Brain microvascular endothelial cell (primary cell): ENCODE measurements around the gene LARP4B.

Source experiments
- DNase-seq: peaks from one replicate; pipeline ENCODE4 v3.0.0-alpha.2; 2020
- H3K27ac ChIP-seq: fragments of 250-450 bp; sonication (Bioruptor Pico); 2 replicates; pipeline ENCODE4 v1.5.1; 2020; ENCODE audit warnings: mild to moderate bottlenecking, moderate library complexity
- H3K27me3 ChIP-seq: fragments of 250-450 bp; sonication (Bioruptor Pico); replicated peaks from 2 replicates; pipeline ENCODE4 v1.5.1; 2020; ENCODE audit warnings: mild to moderate bottlenecking
- H3K36me3 ChIP-seq: fragments of 250-450 bp; sonication (Bioruptor Pico); replicated peaks from 2 replicates; pipeline ENCODE4 v1.5.1; 2020; ENCODE audit warnings: mild to moderate bottlenecking
- H3K4me3 ChIP-seq: 2 replicates; pipeline ENCODE4 v1.5.1; 2011; ENCODE audit warnings: low read depth, mild to moderate bottlenecking, control low read depth, low read length, moderate library complexity
- CTCF ChIP-seq: IDR thresholded peaks from 2 replicates; pipeline ENCODE4 v1.5.1; 2011; ENCODE audit warnings: low read depth, mild to moderate bottlenecking, moderate library complexity, low read length, control low read depth, inconsistent platforms; ENCODE audit errors: missing control alignments
- in situ Hi-C: cut with HindIII; loops from 2 replicates; pipeline ENCODE4 v1.10.0; 2017; ENCODE audit warnings: low sequenced_read_pairs, low pct_ligation_motif_present

Gene LARP4B

GRCh38 chr10:767794-768193 is 163.7 kb downstream of the LARP4B start:
- in situ Hi-C loops, result no loop called here
- H3K4me3 ChIP-seq, result no peak overlapping the region
- no peak for TF ChIP-seq CTCF
- H3K27ac ChIP-seq, result no peak overlapping the region
- no peak for DNase-seq
- no peaks in the 10 kb centered on the region for H3K36me3 ChIP-seq
- no peaks in the 10 kb centered on the region for H3K27me3 ChIP-seq

DNA sequence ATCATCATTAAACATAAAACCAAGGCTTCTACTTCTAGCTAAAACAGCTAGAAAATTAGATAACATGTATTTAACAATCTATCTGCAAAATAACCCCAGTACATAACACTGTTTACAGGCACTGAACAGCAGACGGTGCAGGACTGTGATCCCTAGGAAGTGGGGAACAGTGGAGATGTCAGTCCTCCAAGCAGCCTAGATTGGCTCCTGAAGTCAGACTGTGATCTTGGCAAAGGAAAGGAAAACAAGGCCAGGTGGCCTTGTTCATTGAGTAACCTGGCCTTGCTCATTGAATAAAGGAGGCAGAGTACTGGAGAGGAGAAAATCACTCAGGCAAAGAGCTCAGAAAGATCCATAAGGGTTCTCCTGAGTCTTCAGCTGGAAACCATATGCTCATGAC is 164.3 kb downstream of the LARP4B start:
- TF ChIP-seq CTCF, result no peak
- no peak for DNase-seq
- Histone ChIP-seq H3K4me3 (no peak overlapping the region), H3K27ac (no peak overlapping the region), H3K36me3 (no peaks in the 10 kb centered on the region), H3K27me3 (no peaks in the 10 kb centered on the region)
- in situ Hi-C loops, result no loop called here

DNA sequence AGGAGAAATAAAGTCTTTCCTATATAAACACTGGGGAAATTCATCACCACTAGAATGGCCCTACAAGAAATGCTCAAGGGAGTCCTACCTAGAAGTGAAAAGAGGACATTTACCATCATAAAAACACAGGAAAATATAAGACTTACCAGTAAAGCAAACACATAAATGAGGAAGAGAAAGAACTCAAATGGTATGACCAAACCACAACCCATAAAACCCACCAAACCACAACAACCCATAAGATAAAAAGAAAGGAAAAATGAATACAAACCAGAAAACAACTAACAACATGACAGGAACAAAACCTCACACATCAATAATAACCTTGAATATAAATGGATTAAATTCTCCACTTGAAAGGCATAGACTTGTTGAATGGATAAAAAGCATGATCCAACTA is 170.1 kb downstream of the LARP4B start:
- Histone ChIP-seq H3K4me3 (no peak overlapping the region), H3K36me3 (no peaks in the 10 kb centered on the region), H3K27ac (no peak overlapping the region), H3K27me3 (no peaks in the 10 kb centered on the region)
- no peak for TF ChIP-seq CTCF
- no peak for DNase-seq
- in situ Hi-C loops, result no loop called here

- H3K4me3 ChIP-seq, result no peak overlapping the region
- H3K27me3 ChIP-seq, result no peaks in the 10 kb centered on the region
- no peak for TF ChIP-seq CTCF
- H3K36me3 ChIP-seq, result no peaks in the 10 kb centered on the region
- in situ Hi-C loops, result no loop called here
- H3K27ac ChIP-seq, result no peak overlapping the region
- DNase-seq, result no peak
Observed at GRCh38 chr10:760622-761021, 170.9 kb downstream of the LARP4B start.

- in situ Hi-C loops, result no loop called here
- TF ChIP-seq CTCF, result no peak
- Histone ChIP-seq H3K27me3 (no peaks in the 10 kb centered on the region), H3K4me3 (no peak overlapping the region), H3K36me3 (no peaks in the 10 kb centered on the region), H3K27ac (no peak overlapping the region)
- DNase-seq, result no peak
Observed at GRCh38 chr10:759898-760477, 171.5 kb downstream of the LARP4B start.
